Measurements from ENCODE around the gene PAPSS1. TPM values are rescaled to one million over a fixed set of nuclear protein-coding genes. Genes with fewer than 3 reads are reported as not detected.

Gene PAPSS1
- total RNA-seq, 1 experiment from 2014 or later, result 59.0 TPM

DNA sequence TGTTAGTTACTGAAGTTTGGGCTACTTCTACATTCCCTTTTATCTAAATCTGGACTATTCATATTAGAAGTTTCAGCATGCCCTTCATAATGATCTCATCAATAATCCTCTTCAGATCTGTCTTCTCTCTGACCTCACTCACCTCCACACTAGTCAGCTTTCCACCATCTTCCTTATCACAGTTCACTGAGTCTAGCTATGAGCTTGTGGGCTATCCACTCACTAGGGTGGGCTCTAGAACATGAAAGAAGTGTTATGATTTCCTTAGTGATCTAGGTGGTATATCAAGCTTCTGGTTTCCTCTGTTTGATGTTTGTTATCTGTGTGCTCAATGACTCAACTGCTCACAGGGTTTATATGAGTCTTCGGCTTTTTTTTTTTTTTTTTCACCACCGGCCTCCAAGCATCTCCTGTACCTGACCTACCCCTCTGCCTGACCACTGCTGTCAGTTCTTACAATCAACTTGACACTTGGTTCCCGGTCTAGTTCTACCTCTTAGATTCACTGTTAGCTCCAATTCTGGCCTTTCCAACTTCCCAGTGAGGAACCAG, 103.1 kb downstream of the PAPSS1 start:
- POLR2A ChIA-PET, result no interaction called here
- Histone ChIP-seq H3K9me2 (ENCODE audit: insufficient read depth) (no peaks in the 10 kb centered on the region), H3K27ac (ENCODE audit: low read depth, low read length) (no peak overlapping the region), H3K79me2 (ENCODE audit: insufficient read depth, low read length) (no peaks in the 10 kb centered on the region), H3K9me3 (ENCODE audit: control insufficient read depth in 1 of 2, insufficient read depth in 1 of 2, low read depth in 1 of 2, low read length in 2 of 2) (no peaks in the 10 kb centered on the region), H3K4me3 (replicated peaks in 1 of 2; ENCODE audit: low read depth in 1 of 2, low read length in 2 of 2) (no peak overlapping the region), H3K4me2 (ENCODE audit: low read length) (no peak overlapping the region), H3K4me1 (ENCODE audit: control insufficient read depth in 1 of 2, insufficient read depth in 2 of 2, low read length in 2 of 2) (peaks cover 0 to 23% of the 10 kb centered on the region in 2 experiments; a peak in 2 of 4 replicates), H3K9ac (ENCODE audit: low read length) (no peak overlapping the region), H3K36me3 (ENCODE audit: control insufficient read depth in 1 of 2, insufficient read depth in 2 of 2, low read length in 2 of 2) (no peaks in the 10 kb centered on the region), H3K27me3 (ENCODE audit: insufficient read depth, low read length) (no peaks in the 10 kb centered on the region), H4K20me1 (ENCODE audit: insufficient read depth) (no peaks in the 10 kb centered on the region), H2AFZ (ENCODE audit: low read depth, low read length, poor library complexity, severe bottlenecking) (no peak overlapping the region)
- RAD21 ChIA-PET (ENCODE audit: low non-redundant PET in 1 of 2, low total read pairs in 2 of 2, uncharacterized antibody in 2 of 2, unreplicated experiment in 2 of 2), result no interaction called here
- ATAC-seq (no peak), DNase-seq (ENCODE audit: low read depth, low spot score) (no peak)
- TF ChIP-seq POLR2A (IDR thresholded peaks at IDR 0.05; ENCODE audit: borderline replicate concordance, extremely low read depth, insufficient read depth, insufficient read length), result no peak
- no peak for TF ChIP-seq CEBPB (IDR thresholded peaks at IDR 0.05; ENCODE audit: low read depth)
- no peak for TF ChIP-seq TCF7L2 (IDR thresholded peaks at IDR 0.05; ENCODE audit: borderline replicate concordance, extremely low read depth, insufficient read depth, insufficient read length)
- TF ChIP-seq, protein P1, sequence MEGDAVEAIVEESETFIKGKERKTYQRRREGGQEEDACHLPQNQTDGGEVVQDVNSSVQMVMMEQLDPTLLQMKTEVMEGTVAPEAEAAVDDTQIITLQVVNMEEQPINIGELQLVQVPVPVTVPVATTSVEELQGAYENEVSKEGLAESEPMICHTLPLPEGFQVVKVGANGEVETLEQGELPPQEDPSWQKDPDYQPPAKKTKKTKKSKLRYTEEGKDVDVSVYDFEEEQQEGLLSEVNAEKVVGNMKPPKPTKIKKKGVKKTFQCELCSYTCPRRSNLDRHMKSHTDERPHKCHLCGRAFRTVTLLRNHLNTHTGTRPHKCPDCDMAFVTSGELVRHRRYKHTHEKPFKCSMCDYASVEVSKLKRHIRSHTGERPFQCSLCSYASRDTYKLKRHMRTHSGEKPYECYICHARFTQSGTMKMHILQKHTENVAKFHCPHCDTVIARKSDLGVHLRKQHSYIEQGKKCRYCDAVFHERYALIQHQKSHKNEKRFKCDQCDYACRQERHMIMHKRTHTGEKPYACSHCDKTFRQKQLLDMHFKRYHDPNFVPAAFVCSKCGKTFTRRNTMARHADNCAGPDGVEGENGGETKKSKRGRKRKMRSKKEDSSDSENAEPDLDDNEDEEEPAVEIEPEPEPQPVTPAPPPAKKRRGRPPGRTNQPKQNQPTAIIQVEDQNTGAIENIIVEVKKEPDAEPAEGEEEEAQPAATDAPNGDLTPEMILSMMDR (IDR thresholded peaks at IDR 0.05 in 2 of 3, conservative IDR thresholded peaks at IDR 0.05 in 1 of 3; ENCODE audit: borderline replicate concordance in 1 of 3, insufficient read depth in 1 of 3, low read depth in 2 of 3, low read length in 2 of 3), result no peak
- no peak for TF ChIP-seq EZH2 (IDR thresholded peaks at IDR 0.05)
- TF ChIP-seq, protein P2, sequence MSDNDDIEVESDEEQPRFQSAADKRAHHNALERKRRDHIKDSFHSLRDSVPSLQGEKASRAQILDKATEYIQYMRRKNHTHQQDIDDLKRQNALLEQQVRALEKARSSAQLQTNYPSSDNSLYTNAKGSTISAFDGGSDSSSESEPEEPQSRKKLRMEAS (IDR thresholded peaks at IDR 0.05), result no peak
- TF ChIP-seq SRF (IDR thresholded peaks at IDR 0.05; ENCODE audit: low read depth), result no peak
- TF ChIP-seq ELF1 (IDR thresholded peaks at IDR 0.05; ENCODE audit: borderline replicate concordance, low read depth), result no peak
- TF ChIP-seq, protein P3, sequence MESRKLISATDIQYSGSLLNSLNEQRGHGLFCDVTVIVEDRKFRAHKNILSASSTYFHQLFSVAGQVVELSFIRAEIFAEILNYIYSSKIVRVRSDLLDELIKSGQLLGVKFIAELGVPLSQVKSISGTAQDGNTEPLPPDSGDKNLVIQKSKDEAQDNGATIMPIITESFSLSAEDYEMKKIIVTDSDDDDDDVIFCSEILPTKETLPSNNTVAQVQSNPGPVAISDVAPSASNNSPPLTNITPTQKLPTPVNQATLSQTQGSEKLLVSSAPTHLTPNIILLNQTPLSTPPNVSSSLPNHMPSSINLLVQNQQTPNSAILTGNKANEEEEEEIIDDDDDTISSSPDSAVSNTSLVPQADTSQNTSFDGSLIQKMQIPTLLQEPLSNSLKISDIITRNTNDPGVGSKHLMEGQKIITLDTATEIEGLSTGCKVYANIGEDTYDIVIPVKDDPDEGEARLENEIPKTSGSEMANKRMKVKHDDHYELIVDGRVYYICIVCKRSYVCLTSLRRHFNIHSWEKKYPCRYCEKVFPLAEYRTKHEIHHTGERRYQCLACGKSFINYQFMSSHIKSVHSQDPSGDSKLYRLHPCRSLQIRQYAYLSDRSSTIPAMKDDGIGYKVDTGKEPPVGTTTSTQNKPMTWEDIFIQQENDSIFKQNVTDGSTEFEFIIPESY (IDR thresholded peaks at IDR 0.05; ENCODE audit: extremely low read depth, insufficient replicate concordance, low read length), result no peak
- CTCF ChIA-PET, result no interaction called here
- no TSS peak for BruUV-seq (replicated peaks)
- intact Hi-C loops (cut with micrococcal nuclease), result no loop called here

All from HCT116 (cell line).